Limb (tissue), 2 donors: ENCODE results near the gene RPL28.

Experiments used
- DNase-seq, 2 donors: peaks; one replicate each; pipeline ENCODE4 v3.0.0-alpha.2; 2016; ENCODE audit errors: extremely low spot score in 2 of 2

Gene RPL28

DNA sequence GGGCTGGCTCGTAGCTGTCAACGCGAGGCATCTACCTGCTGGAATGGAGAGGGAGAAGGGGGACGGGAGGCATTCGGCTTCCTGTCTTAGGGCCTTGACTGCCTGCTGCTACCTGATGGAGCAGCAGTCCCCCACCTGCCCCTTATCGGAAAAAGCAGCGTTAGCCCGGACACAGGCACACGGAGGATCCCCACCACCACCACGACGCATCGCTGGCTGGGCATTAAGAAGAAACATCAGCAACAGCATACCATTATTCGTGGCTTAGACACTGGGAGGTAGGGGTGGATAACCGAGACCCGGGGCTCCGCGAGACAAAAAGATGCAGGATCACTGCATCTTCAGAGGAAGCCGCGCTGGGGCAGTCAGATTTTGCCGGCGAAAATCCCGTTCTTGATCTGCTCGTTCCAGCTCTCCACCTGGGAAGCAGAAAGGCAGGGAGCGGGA lies 32.4 kb upstream of the RPL28 start:
- DNase-seq, result no peak

DNA sequence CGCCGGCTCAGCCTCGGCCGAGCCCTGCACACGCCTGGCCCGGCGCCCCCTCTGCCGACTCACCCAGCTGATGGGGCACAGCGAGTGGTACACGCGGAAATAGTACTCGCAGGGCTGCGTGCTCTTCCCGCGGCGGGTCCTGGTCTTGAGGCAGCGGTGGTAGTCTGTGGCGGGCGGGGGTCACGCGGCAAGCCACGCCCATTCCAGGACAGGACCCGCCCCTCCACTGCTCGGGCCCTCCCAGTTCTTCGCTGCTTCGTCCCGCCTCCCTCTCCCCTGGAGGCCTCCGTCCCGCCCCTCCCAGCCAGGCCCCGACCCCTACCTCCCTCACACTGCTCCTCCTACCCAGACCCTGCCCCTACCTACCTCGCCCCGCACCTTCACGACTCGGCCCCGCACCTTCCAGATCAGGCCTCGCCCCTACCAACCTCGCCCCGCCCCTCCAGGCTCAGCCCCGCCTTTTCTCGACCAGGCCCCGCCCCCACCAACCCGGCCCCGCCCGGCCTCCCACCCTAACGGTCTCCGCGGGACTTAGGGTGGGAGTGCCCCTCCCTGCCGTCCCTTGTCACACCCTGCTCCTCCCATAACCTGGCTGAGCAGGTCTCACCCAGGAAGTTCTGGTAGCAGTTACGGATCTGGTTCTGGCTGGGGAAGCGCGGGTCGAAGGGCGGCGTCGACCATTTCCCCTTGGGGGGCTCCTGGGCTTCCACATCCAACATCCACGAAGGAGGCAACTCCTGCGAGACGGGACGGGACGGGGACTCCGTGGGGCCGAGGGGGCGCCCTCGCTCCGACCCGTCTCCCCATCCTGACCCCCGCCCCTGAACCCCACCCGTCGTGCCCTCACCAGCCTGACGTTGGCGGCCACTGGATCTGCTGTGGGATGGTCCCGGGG lies 31.7 kb upstream of the RPL28 start:
- peak; percentile 42 to 84 for DNase-seq

DNA sequence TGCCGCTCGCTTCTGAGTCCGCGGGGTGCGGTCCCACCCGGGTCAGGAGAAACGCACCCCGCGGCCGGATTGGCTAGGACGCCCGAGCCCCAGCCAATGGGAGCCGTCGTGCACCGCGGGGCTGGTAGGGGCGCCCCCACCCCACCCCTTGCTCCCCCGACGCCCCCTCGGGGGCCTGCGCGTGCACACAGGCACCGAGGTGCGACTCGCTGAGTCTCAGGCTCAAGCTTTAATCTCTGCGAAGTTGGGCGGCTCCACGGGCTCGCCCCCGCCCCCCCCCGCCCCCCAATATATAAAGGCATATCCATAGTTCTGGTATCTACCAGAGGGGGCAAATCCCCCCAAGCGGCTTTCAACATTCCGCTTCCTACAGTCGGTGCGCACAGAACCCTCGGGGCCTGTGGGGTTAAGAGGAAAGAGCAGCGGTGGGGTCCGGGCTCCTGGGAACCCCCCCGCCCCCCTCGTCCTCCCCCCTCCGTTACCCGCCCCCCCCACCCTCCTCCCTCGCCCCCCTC lies 31.0 kb upstream of the RPL28 start, which contains the start of gene COX6B2:
COX6B2 (minus strand) TSS at position 22 of the 515 bp plus-strand sequence. CDS start 198 bp downstream, outside the sequence.
- peak in 1 of 2 donors; percentile 40 for DNase-seq

DNA sequence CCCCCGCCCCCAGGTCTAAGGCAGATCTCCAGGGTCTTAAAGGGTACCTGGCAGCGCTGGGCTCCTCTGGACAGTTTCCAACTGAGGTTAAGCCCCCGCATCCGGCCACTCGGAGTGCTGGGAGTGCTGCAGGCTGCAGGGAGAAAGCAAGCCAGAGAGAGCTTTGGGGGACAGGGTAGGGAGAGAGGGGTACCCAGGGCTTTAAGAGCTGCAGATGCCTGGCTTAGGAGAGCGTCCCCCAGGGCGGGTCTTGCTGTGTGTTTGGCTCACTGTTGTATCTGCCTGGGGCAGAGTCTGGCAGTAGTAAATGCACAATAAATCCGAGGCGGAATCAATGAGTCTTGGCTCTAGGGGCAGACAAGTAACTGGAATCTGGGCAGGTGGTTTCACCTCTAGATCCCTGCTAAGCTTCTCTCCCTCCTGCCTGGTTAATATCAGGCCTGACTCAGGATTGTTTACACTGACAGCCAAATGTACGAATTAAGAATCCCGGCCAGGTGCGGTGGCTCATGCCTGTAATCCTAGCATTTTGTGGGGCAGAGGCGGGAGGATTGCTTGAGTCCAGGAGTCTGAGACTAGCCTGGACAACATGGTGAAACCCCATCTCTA lies 30.4 kb upstream of the RPL28 start:
- no peak for DNase-seq

DNA sequence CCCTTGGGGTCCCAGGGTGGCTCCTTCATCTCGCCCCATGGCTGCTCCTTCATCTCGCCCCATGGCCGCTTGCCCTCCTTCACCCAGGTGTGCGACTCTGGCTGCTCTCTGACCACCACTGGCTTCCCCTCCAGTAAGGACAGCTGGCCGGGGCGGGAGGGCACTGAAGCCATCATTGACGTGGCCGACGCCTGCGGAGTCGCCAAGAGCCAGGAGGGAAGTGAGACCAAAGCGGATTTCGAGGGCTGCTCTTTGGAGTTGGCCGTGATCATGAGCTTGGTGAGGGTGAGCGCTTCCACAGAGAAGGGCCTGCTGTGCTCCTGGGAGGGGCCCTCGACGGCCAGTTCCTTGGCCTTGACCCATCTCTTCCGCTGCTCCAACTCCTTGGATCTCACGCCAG lies 27.2 kb upstream of the RPL28 start:
- no peak for DNase-seq

DNA sequence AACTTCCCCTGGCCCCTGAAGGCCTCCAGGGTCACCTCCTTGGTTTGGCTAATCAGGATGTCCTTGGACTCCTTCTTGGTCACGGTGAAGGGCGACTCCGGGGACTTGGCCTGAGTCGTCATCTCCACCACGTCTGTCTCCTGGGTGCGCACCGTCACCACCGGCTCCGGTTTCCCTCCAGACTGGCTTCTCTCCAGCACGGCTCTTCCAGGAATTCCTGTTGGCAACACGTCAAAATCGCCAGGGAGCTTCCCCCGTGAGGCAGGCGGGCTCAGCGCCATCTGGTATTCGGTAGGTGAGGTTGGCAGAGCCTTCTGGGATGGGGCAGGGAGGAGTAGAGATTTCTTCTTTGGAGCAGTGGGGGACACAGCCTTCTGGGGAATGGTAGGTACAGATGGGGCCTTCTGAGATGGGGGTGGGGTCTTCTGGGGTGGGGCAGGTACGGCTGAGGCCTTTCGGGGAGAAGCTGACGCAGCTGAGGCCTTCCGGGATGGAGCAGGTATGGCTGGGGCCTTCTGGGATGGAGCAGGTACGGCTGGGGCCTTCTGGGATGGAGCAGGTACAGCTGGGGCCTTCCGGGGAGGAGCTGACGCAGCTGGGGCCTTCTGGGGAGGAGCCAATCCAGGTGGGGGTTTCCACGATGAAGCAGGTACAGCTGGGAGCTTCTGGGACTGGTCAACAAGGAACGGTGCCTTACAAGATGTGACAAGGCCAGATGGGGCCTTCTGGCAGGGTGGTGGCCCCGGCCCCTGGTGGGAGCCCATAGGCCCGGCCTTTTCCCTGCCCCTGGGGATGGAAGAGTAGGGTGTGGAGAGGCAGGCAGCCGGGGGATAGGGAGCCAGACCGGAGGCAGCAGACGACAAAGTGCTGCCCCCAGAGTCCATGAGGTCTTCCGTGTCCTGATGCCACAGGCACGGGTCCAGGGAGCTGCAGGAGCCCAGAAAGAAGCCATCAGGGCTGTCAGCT lies 26.5 kb upstream of the RPL28 start:
- DNase-seq, result no peak

DNA sequence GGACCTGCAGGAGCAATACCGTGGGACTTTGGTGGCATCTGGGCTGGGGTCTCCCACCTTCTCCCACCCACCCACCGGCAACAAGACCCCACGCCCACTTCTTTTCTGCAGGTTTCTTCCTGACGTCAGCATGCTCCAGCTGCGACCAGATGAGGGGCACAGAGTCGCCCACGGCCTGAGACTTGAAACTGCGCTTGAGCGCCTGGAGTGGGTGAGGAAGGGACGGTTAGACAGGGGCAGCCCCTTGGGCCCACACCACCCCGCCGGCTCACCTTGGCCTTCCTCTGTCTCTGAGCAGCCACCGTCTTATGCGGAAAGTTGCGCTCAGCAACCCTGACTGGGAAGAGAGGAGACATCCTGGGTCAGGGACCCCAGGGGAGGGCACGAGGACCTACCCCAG lies 24.8 kb upstream of the RPL28 start:
- no peak for DNase-seq

DNA sequence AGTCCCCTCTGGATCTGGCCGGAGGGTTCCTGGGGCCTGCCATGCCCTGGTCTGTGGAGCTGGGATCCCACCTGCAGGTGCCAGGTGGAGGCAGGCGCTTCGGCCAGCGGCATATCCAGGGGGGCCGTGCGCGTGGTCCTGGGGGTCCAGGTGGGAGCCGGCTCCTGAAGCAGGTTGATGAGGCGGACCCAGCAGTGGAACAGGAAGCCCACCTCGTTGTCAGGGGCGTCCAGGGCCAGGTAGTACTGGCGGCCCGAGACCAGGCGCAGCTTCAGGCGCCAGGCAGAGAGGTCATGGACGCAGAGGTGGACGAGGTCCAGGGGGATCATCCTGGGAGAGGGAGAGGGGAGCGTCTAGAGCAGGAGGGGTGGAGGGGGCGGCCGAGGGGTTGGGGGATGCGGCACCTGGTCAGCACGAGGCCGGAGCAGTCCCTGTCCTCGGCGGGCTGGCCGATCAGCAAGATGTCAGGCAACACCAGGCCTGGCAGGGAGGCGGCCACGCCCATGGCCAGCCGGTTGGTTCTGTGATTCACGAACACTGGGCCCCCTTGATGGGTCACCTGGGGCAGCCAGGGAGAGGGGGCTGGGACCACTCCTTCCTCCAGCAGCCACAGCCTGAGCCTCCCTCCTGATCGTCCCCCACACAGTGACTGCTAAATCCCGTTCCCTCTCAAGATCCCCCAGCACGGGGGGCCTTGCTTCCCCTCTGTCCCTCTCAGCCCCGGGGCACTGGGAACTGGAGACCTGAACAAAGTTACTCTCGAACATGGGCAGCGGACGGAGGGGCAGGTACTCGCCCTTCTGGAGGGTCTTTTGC lies 23.4 kb upstream of the RPL28 start:
- no peak for DNase-seq

DNA sequence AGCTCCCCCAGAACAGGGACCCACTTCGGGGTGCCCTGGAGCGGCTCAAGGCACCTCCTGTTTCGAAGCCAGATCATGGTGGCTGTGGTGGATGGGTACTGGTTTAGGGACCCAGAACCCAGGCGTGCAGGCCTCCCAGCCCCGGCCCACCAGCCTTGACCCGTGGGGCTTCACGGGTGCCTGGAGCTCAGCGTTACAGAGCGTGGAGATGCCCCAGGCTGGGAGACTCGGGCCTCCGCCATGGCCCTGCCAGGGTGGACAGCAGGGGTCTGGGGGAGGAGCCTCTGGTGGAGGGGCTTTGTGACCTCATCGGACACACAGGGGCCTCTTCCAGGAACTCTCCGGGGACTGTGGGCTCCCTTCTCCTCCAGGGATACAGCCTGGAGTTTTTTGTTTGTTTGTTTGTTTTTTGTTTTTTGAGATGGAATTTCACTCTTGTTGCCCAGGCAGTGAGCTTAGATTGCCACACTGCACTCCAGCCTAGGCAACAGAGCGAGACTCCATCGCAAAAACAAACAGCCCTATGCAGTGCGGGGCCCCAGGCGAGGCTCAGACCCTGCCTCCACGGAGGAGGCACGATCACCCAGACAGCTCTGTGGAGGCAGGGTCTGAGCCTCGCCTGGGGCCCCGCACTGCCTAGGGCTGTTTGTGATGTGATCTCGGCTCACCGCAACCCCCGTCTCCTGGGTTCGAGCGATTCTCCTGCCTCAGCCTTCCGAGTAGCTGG lies 22.6 kb upstream of the RPL28 start, which contains the start of gene GARIN5B:
GARIN5B (minus strand) TSS at position 271 of the 727 bp plus-strand sequence; CDS start at position 77, 194 bp downstream.
- DNase-seq, result no peak

DNA sequence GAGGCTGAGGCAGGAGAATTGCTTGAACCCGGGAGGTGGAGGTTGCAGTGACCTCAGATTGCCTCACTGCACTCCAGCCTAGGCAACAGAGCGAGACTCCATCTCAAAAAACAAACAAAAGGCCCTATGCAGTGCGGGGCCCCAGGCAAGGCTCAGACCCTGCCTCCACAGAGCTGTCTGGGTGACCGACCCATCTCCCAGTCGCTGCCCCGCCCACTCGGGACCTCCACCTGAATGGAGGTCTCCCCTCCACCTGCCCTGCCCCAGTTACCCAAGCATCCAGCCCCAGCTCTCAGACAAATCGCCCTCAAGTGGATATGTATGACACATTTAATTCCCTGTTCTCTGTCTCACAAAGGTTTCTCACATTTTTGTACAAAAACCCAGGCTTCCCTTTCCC lies 20.5 kb upstream of the RPL28 start:
- no peak for DNase-seq

DNA sequence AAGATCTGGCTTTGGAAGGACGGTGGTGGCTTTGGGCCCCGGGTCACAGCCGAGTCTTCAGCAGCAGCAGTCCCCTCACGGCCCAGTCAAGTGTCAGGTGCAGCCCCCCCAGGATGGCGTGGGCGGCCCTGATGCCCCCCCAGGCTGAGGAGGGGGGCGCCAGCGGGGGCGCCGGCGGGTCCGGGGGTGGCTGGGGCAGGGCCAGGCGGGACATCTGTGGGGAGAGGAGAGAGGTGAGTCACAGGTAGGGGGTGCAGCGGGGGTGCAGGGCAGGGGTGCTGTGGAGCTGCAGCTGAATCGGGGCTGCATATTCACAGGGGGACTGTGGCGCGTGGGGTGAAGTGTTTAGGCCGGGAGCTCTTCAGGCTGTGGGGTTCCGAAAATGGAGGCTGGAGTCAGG lies 19.8 kb upstream of the RPL28 start:
- DNase-seq, result no peak

DNA sequence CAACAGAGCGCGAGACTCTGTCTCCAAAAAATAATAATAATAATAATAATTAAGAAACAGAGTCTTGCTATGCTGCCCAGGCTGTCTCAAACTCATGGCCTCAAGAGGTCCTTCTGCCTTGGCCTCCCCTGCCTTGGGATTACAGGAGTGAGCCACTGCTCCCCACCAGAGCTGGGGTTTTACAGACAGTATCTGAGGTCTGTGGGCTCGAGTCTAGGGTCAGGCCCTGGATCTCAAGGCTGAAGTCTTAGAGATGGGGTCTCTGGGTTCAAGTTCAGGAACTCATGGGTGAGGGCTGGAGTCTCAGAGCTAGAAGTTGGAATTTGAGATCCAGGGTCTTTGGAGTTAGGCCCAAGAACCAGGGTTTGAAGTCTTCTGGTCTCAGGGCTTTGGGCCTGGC lies 18.9 kb upstream of the RPL28 start:
- DNase-seq, result no peak

DNA sequence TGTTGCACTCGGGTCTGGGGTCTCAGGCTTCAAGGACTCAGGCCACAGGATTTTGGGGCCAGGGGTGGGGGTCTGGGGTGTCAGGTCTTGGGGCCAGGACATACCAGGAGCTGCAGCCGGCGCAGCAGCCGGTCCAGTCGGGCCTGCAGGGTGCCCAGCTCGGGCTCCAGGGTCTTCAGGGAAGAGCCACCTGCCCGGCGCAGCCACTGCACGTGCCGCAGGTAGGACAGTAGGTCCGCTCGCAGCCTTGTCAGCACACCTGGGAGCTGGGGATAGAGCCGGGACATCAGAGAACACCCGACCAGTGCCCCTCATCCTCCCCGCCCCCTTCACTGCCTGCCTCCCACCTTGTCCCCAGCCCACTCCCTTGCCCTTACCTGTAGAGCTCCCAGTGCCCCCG lies 17.6 kb upstream of the RPL28 start:
- DNase-seq, result no peak

DNA sequence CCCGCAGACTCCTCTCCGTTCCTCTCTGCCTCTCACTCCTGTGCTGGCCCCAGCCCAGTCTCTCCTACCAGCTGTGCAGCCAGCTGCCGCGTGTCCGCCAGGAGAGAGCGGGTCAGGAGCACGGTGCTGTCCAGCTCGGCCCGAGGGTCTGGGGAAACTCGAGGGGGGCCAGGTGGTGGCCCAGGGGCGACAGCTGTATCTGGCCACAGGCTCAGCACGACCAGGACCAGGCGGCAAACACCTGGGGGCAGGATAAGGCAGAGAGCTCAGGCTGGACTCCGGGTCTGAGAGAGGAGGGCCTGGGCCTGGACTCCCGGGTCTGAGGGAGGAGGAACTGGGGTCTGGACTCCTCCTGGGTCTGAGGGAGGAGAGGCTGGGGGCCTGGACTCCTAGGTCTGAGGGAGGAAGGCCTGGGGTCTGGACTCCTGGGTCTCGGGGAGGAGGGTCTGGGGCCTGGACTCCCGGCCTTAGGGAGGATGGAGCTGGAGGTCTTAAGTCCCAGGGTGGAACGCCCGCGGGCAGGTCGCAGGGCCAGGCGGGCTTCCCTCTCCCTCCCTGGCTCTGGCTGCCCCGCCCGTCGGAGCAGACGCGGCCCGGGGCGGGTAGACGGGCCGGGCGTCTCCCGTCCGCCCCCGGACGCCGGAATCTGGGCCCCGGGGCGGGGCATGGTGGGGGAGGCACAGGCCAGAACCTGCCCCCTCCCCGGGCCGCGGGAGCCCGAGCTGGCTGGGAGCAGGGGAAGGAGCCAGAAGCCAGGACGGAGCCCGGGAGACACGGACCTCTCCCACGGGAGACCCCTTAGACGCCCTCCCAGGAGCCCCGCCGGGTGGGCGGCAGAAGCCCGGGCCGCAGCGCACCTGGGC lies 16.8 kb upstream of the RPL28 start:
- DNase-seq, result peak in 1 of 2 donors; percentile 60

DNA sequence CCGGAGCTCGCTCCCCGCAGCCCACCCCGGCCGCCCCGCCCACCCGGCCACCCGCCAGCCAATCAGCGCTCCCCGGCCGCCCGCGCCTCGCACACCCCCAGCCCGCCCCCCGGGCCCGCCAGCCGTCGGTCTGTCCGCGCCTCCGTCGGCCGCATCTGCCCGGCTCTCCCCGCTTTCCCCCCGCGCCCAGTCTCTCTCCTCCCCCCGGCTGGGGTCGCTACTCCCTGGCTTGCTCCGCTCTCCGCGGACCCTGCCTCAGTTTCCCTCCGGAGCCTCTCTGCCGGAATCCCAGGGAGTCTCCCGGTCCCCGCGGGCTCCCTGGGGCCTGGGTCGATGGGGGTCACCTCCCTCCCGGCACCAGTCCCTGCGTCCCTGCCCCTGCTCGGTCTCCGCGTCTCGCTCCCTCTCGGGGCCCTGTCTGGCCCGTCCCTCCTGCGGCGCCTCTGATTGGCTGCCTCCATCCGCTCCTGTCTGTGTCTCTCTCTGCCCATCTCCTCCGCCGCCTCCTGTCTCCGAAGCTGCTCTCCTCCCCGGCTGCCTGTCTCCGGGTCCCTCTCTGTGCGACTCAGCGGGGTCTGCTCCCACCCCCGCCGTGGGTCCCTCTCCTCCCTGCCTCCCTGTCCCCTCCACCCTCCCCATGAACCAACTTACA lies 16.0 kb upstream of the RPL28 start:
- DNase-seq, result no peak

DNA sequence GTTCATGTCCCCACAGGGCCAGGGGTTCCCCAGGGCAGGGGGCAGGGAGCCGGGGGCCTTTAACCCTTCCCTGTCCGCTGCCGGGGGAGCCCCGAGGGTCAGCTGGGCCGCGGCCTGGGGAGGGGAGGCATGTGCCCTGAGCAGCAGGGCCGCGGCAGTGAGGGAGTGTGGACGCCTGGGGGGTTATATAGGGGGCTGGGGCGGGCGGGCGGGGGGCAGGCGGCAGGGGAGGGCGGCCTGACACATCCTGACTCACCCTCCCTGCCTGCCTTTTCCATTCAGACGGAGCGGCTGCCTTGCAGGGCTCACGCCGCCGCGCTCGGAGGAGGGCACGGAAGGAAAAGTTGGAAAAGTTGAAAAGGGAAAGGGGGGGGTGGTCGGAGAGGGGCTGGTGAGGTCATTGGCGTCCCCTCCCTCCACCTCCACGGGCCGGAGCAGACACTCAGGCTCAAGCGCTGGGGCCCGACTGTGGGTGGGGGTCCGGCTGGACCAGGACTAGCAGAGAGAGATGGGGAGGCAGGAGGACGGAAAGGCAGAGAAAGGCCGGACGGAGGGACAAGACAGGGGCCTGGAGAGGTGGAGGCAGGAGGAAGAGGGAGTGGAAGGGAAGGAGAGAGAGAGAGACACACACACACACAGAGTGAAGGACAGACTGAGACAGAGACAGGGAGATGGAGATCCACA lies 15.3 kb upstream of the RPL28 start, which contains the start of gene IL11:
IL11 (minus strand) TSS at position 159 of the 684 bp plus-strand sequence; CDS start at position 6, 153 bp downstream.
- DNase-seq, result no peak

DNA sequence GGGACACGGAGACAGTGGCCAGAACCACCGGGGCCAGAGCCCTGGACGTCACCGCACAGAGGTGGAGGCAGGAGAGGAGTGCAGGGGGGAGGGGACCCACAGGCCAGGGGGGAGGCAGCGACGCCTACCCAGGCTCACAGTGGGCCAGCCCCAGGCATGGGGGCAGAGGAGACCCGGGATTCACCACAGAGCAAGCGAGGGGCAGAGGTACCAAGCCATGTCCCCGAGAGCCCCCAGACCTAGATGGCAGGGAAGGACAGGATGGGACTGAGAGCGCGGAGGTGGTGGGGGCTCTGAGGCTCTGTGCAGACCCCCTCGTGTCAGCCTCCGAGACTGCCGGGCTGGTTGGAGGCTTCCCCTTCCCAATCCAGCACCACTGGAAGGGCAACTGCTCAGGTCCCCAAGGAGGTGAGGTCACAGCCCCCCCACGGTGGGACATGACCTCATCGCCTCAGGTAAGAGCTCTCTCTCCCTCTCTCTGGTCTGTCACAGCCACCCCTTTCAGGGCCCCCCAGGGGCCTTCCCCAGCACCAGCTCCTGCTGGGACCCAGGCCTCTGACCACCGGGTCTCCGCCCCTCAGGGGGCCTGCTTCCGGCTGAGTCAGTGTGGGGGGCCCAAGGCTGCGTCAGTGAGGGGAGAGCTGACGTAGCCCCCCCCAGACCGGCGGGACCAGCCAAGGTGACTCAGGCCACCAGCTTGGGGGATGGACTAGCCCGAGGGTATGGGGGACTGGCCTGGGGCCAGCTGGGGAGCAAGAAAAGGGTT lies 13.2 kb upstream of the RPL28 start:
- no peak for DNase-seq
